PFSK-1 (cell line): Measurements from ENCODE around the gene C11orf91.

Experiments
- FOXP2 ChIP-seq: optimal IDR thresholded peaks from 2 replicates; pipeline ENCODE3; 2011; ENCODE audit warnings: borderline replicate concordance, control low read depth, inconsistent platforms; ENCODE audit not compliant: insufficient read depth; ENCODE audit errors: extremely low read length, extremely low read depth
- POLR2AphosphoS5 ChIP-seq: IDR thresholded peaks from 2 replicates; pipeline ENCODE4 v1.6.1; 2012; ENCODE audit warnings: low read depth, mild to moderate bottlenecking, control low read depth, low read length, moderate library complexity
- REST ChIP-seq, 2 experiments: IDR thresholded peaks; 2 replicates each; pipeline versions ENCODE4 v1.6.1 to v1.8.0; 2011 to 2012; ENCODE audit warnings: low read depth in 2 of 2, low read length in 2 of 2, control low read depth in 1 of 2, inconsistent platforms in 1 of 2, mild to moderate bottlenecking in 1 of 2, moderate library complexity in 1 of 2; ENCODE audit not compliant: insufficient read depth in 1 of 2
- TAF1 ChIP-seq: IDR thresholded peaks from 2 replicates; pipeline ENCODE4 v1.6.1; 2012; ENCODE audit warnings: low read length, control low read depth, borderline replicate concordance; ENCODE audit not compliant: insufficient read depth

- TF ChIP-seq POLR2AphosphoS5 (no peak), REST (IDR thresholded peaks at IDR 0.05; ENCODE audit: insufficient read depth in 1 of 2, low read depth in 2 of 2, low read length in 2 of 2) (no peak), TAF1 (no peak), FOXP2 (no peak)
Observed at GRCh38 chr11:33701302-33702230, 940 bp upstream of the C11orf91 start.
